Kidney (tissue), 14 donors: ENCODE measurements around the gene NFATC2. TPM values are rescaled to one million over a fixed set of nuclear protein-coding genes. Genes with fewer than 3 reads are reported as not detected.

Experiments
- DNase-seq, 5 donors: peaks; one replicate each; pipeline ENCODE4 v3.0.0-alpha.2; 2013 to 2020
- FAIRE-seq: peaks from 2 replicates; lab custom pipeline; 2012; peaks lifted over from hg19 to GRCh38; lab: Jason Lieb, UNC
- H3K27ac ChIP-seq, 2 donors: one replicate each; pipeline ENCODE4 v1.7.0; 2013; ENCODE audit warnings: low read depth in 2 of 2, low read length in 2 of 2, inconsistent platforms in 1 of 2
- H3K27me3 ChIP-seq: one replicate; pipeline ENCODE4 v1.7.1; 2013; ENCODE audit warnings: low read length, inconsistent platforms; ENCODE audit not compliant: control insufficient read depth, insufficient read depth
- H3K36me3 ChIP-seq, 3 donors: one replicate each; pipeline versions ENCODE4 v1.7.0 to v1.7.1; 2013; ENCODE audit warnings: low read length in 3 of 3, control low read depth in 1 of 3, inconsistent platforms in 1 of 3; ENCODE audit not compliant: insufficient read depth in 3 of 3, control insufficient read depth in 2 of 3
- H3K4me1 ChIP-seq, 3 donors: one replicate each; pipeline versions ENCODE4 v1.7.0 to v1.7.1; 2013; ENCODE audit warnings: low read length in 3 of 3, inconsistent platforms in 1 of 3, low read depth in 1 of 3; ENCODE audit not compliant: control insufficient read depth in 2 of 3, insufficient read depth in 2 of 3
- H3K4me3 ChIP-seq, 3 donors: one replicate each; pipeline versions ENCODE4 v1.7.0 to v1.8.1; 2013; ENCODE audit warnings: low read length in 3 of 3, control low read depth in 1 of 3, inconsistent platforms in 1 of 3
- H3K9ac ChIP-seq, 3 donors: one replicate each; pipeline versions ENCODE4 v1.7.0 to v1.7.1; 2013; ENCODE audit warnings: low read length in 3 of 3, control low read depth in 1 of 3, inconsistent platforms in 1 of 3
- H3K9me3 ChIP-seq, 3 donors: one replicate each; pipeline versions ENCODE4 v1.7.0 to v1.7.1; 2013; ENCODE audit warnings: low read length in 3 of 3, control low read depth in 1 of 3, inconsistent platforms in 1 of 3; ENCODE audit not compliant: control insufficient read depth in 2 of 3, insufficient read depth in 1 of 3
- intact Hi-C: fragments of 100-400 bp; cut with DNase I; formaldehyde crosslinking; loops from one replicate; pipeline ENCODE4 v1.11.1; 2022
- polyA plus RNA-seq: library from polyadenylated mRNA; stranded (reverse); fragments of 350-450 nt; fragmentation: Illumina TruSeq; extraction: RNeasy Lipid Tissue Mini Kit (QIAGEN cat#74804); gene quantifications from one replicate; pipeline ENCODE4 v1.2.3, GENCODE V29; 2014; ENCODE audit warnings: low read depth, low replicate concordance; ENCODE audit not compliant: insufficient read depth
- total RNA-seq: library from RNA; stranded (reverse); fragmentation: NEBNext Ultra II Directional; extraction: Animal tissue kit (Norgen Biotek cat#: 25700); gene quantifications from one replicate; pipeline ENCODE4 v1.2.1, GENCODE V29; 2021
- TF ChIP-seq, protein P1 (sequence below): IDR thresholded peaks from 3 replicates; pipeline ENCODE4 v1.5.1; 2012; ENCODE audit warnings: mild to moderate bottlenecking, moderate library complexity, borderline replicate concordance; ENCODE audit not compliant: insufficient read depth; ENCODE audit errors: extremely low read depth
- donor health status: control.
- donor health status: control.
- donor health status: control.
- donor health status: control.
- donor health status: control.
- donor health status: DM: yes; HTN: yes; CAD: no.
- donor health status: Normal renal cell carcinoma (clear cell type).

The NFATC2 gene
- total and polyA plus RNA-seq, 2 donors from 2014 or later = 0.73 to 10.5 TPM

DNA sequence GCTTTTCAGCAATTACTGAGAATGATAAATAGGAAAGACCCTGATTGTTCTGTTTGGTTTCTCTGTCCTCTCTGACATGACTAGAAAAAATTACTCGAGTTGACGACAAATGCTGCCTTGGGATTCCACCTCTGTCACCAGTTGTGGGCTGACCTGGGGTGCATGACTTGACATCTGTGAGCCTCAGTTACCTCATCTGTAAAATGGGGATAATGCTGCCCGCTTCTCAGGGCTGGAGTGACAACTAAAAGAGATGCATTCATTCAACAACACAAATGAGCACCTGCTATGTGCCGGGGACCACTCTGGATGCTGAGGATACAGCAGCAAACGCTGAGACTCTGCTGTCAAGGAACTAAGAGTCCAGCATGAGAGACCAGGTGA, 94.8 kb downstream of the NFATC2 start:
- H3K9me3 ChIP-seq = no peaks in the 10 kb centered on the region
- no peak overlapping the region for H3K9ac ChIP-seq
- intact Hi-C loops = no loop called here
- no peak for FAIRE-seq
- no peak overlapping the region for H3K4me3 ChIP-seq
- H3K36me3 ChIP-seq = no peaks in the 10 kb centered on the region
- H3K27ac ChIP-seq = no peak overlapping the region
- no peaks in the 10 kb centered on the region for H3K27me3 ChIP-seq
- no peak for DNase-seq
- peaks cover 0 to 2% (median 0%) of the 10 kb centered on the region in 3 donors for H3K4me1 ChIP-seq
- TF ChIP-seq, protein P1, sequence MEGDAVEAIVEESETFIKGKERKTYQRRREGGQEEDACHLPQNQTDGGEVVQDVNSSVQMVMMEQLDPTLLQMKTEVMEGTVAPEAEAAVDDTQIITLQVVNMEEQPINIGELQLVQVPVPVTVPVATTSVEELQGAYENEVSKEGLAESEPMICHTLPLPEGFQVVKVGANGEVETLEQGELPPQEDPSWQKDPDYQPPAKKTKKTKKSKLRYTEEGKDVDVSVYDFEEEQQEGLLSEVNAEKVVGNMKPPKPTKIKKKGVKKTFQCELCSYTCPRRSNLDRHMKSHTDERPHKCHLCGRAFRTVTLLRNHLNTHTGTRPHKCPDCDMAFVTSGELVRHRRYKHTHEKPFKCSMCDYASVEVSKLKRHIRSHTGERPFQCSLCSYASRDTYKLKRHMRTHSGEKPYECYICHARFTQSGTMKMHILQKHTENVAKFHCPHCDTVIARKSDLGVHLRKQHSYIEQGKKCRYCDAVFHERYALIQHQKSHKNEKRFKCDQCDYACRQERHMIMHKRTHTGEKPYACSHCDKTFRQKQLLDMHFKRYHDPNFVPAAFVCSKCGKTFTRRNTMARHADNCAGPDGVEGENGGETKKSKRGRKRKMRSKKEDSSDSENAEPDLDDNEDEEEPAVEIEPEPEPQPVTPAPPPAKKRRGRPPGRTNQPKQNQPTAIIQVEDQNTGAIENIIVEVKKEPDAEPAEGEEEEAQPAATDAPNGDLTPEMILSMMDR = no peak

DNA sequence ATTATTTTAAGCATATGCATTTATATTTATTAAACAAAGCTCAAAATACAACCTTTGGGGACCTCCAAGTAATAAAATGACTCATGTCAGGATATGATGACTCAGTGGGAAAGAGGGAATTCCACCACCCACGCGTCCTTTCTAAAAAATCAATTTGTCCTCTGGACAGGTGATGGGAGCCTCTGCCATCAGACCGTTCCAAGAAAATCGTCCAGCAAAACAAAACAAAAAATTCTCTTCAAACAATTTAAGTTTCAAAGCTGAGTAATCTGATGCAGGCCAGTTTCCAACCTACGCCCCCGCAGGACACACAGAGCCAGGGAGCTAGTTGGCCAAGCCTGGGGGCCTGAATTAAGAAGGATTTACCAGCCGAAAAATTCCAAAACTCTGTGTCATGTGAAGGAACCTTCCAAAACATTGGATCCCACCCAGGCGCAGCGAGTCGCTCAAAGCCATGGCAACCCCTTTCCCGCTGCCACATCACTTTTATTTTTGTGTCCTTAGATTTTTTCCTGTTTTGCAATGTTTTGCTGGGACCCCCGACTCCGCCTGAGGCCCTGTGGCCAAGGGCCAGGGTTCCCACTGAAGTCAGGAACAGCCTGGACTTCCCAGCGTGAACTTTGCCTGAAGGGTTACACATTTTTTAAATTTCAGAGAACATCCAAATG, 95.3 kb downstream of the NFATC2 start:
- FAIRE-seq = peak; percentile 21
- Histone ChIP-seq H3K36me3 (no peaks in the 10 kb centered on the region), H3K9ac (no peak overlapping the region), H3K4me1 (peaks cover 0 to 2% (median 0%) of the 10 kb centered on the region in 3 donors), H3K27ac (no peak overlapping the region), H3K27me3 (no peaks in the 10 kb centered on the region), H3K9me3 (no peaks in the 10 kb centered on the region), H3K4me3 (no peak overlapping the region)
- DNase-seq = peak in 3 of 5 donors; percentile 58 to 89 (median 79)
- TF ChIP-seq, protein P1 = no peak
- intact Hi-C loops = no loop called here

DNA sequence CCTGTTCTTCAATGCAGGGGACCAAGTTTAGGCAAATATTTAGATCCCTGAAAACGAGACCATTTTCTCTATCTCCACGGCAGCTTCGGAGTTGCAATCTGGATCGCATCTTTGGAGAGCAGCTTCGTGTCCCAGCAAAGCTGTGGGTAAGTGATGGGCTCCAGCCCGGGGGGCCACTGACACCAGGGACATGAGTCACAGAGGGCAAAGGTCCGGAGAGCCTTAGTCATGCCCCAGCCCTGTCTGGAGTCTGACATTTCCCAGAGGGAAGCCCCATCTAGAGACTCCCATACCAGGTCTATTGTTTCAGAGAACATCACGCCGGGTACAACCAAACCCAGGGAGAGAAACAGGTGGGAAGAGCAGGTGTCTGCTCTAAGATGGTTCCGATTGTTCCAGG, 95.9 kb downstream of the NFATC2 start:
- Histone ChIP-seq H3K27me3 (no peaks in the 10 kb centered on the region), H3K4me3 (no peak overlapping the region), H3K27ac (no peak overlapping the region), H3K9me3 (no peaks in the 10 kb centered on the region), H3K9ac (no peak overlapping the region), H3K4me1 (peaks cover 0 to 2% (median 0%) of the 10 kb centered on the region in 3 donors), H3K36me3 (no peaks in the 10 kb centered on the region)
- DNase-seq (peak in 1 of 5 donors; percentile 88), FAIRE-seq (no peak)
- TF ChIP-seq, protein P1 = no peak
- intact Hi-C loops = no loop called here

DNA sequence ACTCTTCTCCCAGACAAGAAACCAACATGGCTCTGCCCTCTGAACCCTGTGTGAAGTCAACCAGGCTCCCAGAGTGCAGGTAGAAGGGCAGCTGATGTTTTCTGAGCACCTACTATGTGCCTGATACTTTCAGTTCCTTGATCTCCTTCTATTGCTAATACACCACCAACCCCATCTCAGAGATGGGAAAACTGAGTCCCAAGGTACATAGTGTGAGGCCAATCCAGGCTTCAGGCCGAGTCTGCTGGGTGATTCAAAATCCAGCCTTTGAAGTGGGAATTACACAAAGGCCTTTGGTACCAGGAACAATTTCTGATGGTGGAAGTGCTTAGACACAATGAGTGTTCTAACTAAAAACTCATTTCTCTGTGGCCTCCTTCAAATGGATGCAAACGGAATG, 96.3 kb downstream of the NFATC2 start:
- H3K4me3 ChIP-seq = no peak overlapping the region
- H3K4me1 ChIP-seq = peaks cover 0 to 2% (median 0%) of the 10 kb centered on the region in 3 donors
- no peaks in the 10 kb centered on the region for H3K27me3 ChIP-seq
- DNase-seq (no peak), FAIRE-seq (no peak)
- no peak overlapping the region for H3K9ac ChIP-seq
- no peaks in the 10 kb centered on the region for H3K36me3 ChIP-seq
- TF ChIP-seq, protein P1 = no peak
- intact Hi-C loops = no loop called here
- H3K9me3 ChIP-seq = no peaks in the 10 kb centered on the region
- H3K27ac ChIP-seq = no peak overlapping the region
